ENCODE measurements around the gene PPARA. TPM values are rescaled to one million over a fixed set of nuclear protein-coding genes. Genes with fewer than 3 reads are reported as not detected.

PPARA gene
- polyA plus RNA-seq, 1 donor from 2014 or later, result 0.43 TPM

- no peaks in the 10 kb centered on the region for H3K36me3 ChIP-seq (ENCODE audit: insufficient read depth, low read length)
- H3K79me2 ChIP-seq (replicated peaks; ENCODE audit: insufficient read depth, low read length), result no peaks in the 10 kb centered on the region
- H3K27ac ChIP-seq (ENCODE audit: low read length), result no peak overlapping the region
- H3K9me3 ChIP-seq (ENCODE audit: low read length), result no peaks in the 10 kb centered on the region
- TF ChIP-seq RAD21 (conservative IDR thresholded peaks at IDR 0.05) (no peak), TAF1 (IDR thresholded peaks at IDR 0.05; ENCODE audit: low read depth) (no peak), EZH2 (IDR thresholded peaks at IDR 0.05; ENCODE audit: borderline replicate concordance, insufficient read depth, low read length, poor library complexity, severe bottlenecking) (no peak), POLR2AphosphoS5 (IDR thresholded peaks at IDR 0.05) (no peak), MXI1 (conservative IDR thresholded peaks at IDR 0.05; ENCODE audit: poor library complexity, severe bottlenecking) (no peak), SMC3 (conservative IDR thresholded peaks at IDR 0.05; ENCODE audit: poor library complexity) (no peak), EP300 (conservative IDR thresholded peaks at IDR 0.05; ENCODE audit: poor library complexity, severe bottlenecking) (no peak)
- TF ChIP-seq, protein P1, sequence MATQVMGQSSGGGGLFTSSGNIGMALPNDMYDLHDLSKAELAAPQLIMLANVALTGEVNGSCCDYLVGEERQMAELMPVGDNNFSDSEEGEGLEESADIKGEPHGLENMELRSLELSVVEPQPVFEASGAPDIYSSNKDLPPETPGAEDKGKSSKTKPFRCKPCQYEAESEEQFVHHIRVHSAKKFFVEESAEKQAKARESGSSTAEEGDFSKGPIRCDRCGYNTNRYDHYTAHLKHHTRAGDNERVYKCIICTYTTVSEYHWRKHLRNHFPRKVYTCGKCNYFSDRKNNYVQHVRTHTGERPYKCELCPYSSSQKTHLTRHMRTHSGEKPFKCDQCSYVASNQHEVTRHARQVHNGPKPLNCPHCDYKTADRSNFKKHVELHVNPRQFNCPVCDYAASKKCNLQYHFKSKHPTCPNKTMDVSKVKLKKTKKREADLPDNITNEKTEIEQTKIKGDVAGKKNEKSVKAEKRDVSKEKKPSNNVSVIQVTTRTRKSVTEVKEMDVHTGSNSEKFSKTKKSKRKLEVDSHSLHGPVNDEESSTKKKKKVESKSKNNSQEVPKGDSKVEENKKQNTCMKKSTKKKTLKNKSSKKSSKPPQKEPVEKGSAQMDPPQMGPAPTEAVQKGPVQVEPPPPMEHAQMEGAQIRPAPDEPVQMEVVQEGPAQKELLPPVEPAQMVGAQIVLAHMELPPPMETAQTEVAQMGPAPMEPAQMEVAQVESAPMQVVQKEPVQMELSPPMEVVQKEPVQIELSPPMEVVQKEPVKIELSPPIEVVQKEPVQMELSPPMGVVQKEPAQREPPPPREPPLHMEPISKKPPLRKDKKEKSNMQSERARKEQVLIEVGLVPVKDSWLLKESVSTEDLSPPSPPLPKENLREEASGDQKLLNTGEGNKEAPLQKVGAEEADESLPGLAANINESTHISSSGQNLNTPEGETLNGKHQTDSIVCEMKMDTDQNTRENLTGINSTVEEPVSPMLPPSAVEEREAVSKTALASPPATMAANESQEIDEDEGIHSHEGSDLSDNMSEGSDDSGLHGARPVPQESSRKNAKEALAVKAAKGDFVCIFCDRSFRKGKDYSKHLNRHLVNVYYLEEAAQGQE (IDR thresholded peaks at IDR 0.05; ENCODE audit: borderline replicate concordance), result no peak
- TF ChIP-seq, protein P2, sequence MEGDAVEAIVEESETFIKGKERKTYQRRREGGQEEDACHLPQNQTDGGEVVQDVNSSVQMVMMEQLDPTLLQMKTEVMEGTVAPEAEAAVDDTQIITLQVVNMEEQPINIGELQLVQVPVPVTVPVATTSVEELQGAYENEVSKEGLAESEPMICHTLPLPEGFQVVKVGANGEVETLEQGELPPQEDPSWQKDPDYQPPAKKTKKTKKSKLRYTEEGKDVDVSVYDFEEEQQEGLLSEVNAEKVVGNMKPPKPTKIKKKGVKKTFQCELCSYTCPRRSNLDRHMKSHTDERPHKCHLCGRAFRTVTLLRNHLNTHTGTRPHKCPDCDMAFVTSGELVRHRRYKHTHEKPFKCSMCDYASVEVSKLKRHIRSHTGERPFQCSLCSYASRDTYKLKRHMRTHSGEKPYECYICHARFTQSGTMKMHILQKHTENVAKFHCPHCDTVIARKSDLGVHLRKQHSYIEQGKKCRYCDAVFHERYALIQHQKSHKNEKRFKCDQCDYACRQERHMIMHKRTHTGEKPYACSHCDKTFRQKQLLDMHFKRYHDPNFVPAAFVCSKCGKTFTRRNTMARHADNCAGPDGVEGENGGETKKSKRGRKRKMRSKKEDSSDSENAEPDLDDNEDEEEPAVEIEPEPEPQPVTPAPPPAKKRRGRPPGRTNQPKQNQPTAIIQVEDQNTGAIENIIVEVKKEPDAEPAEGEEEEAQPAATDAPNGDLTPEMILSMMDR (IDR thresholded peaks at IDR 0.05; ENCODE audit: poor library complexity, severe bottlenecking), result no peak
- no peak overlapping the region for H3K4me2 ChIP-seq (ENCODE audit: low read length)
- H3K4me3 ChIP-seq (ENCODE audit: low read length), result no peak overlapping the region
- H3K9me2 ChIP-seq (ENCODE audit: insufficient read depth, low read length), result no peaks in the 10 kb centered on the region
- no peak overlapping the region for H2AFZ ChIP-seq (ENCODE audit: low read depth, low read length)
- H3K9ac ChIP-seq (ENCODE audit: low read length), result no peak overlapping the region
- no peaks in the 10 kb centered on the region for H3K27me3 ChIP-seq (ENCODE audit: insufficient read depth, low read depth, low read length)
- no peaks in the 10 kb centered on the region for H4K20me1 ChIP-seq (ENCODE audit: insufficient read depth)
- H3F3A ChIP-seq (ENCODE audit: insufficient read depth, low read length, poor library complexity, severe bottlenecking), result no peaks in the 10 kb centered on the region
Measured at GRCh38 chr22:46122980-46123693, 27.2 kb upstream of the PPARA start.

- no peaks in the 10 kb centered on the region for H3K36me3 ChIP-seq (ENCODE audit: insufficient read depth, low read length)
- no peak overlapping the region for H3K27ac ChIP-seq (ENCODE audit: low read length)
- no peaks in the 10 kb centered on the region for H3F3A ChIP-seq (ENCODE audit: insufficient read depth, low read length, poor library complexity, severe bottlenecking)
- no peaks in the 10 kb centered on the region for H3K79me2 ChIP-seq (replicated peaks; ENCODE audit: insufficient read depth, low read length)
- H3K9me3 ChIP-seq (ENCODE audit: low read length), result no peaks in the 10 kb centered on the region
- no peak overlapping the region for H2AFZ ChIP-seq (ENCODE audit: low read depth, low read length)
- H3K4me2 ChIP-seq (ENCODE audit: low read length), result no peak overlapping the region
- H3K9ac ChIP-seq (ENCODE audit: low read length), result no peak overlapping the region
- TF ChIP-seq POLR2AphosphoS5 (IDR thresholded peaks at IDR 0.05), result no peak
- TF ChIP-seq EP300 (conservative IDR thresholded peaks at IDR 0.05; ENCODE audit: poor library complexity, severe bottlenecking), result no peak
- no peak for TF ChIP-seq RAD21 (conservative IDR thresholded peaks at IDR 0.05)
- TF ChIP-seq, protein P1 (IDR thresholded peaks at IDR 0.05; ENCODE audit: borderline replicate concordance), result no peak
- TF ChIP-seq, protein P2 (IDR thresholded peaks at IDR 0.05; ENCODE audit: poor library complexity, severe bottlenecking), result no peak
- no peak for TF ChIP-seq TAF1 (IDR thresholded peaks at IDR 0.05; ENCODE audit: low read depth)
- TF ChIP-seq SMC3 (conservative IDR thresholded peaks at IDR 0.05; ENCODE audit: poor library complexity), result no peak
- TF ChIP-seq EZH2 (IDR thresholded peaks at IDR 0.05; ENCODE audit: borderline replicate concordance, insufficient read depth, low read length, poor library complexity, severe bottlenecking), result no peak
- no peak for TF ChIP-seq MXI1 (conservative IDR thresholded peaks at IDR 0.05; ENCODE audit: poor library complexity, severe bottlenecking)
- no peak overlapping the region for H3K4me3 ChIP-seq (ENCODE audit: low read length)
- no peaks in the 10 kb centered on the region for H3K27me3 ChIP-seq (ENCODE audit: insufficient read depth, low read depth, low read length)
- H4K20me1 ChIP-seq (ENCODE audit: insufficient read depth), result no peaks in the 10 kb centered on the region
- H3K9me2 ChIP-seq (ENCODE audit: insufficient read depth, low read length), result no peaks in the 10 kb centered on the region
Measured at GRCh38 chr22:46123694-46124382, 26.5 kb upstream of the PPARA start.
